HG02610 (cell line): Measurements from ENCODE around the gene NME9.

Experiments
- ATAC-seq: cut with Tn5 transposase; IDR thresholded peaks from one replicate; pipeline ENCODE4 v1.9.1; 2021; ENCODE audit warnings: mild to moderate bottlenecking, moderate library complexity; ENCODE audit not compliant: unreplicated experiment

NME9 gene

GRCh38 chr3:138363322-138363721 lies 33.7 kb upstream of the NME9 start:
- ATAC-seq, result no peak

DNA sequence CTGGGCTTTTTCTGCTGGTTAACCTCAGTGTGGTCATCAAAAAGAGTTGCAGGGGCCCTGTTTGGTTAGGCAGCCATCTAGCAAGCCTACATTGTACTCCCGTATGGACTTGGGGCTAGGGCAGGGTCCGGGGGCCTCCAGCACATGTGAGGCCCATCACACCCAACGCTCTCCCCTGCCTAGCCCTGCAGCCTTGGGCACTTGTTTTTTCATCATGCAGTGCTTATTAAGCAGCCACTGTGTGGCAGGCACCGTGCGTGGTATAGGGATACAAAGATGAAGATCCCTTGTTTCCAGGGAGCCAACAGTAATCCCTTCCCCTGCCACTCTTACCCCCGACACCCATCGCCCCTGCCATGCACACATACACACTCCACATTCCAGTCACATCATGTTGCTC lies 32.9 kb upstream of the NME9 start:
- ATAC-seq, result no peak

DNA sequence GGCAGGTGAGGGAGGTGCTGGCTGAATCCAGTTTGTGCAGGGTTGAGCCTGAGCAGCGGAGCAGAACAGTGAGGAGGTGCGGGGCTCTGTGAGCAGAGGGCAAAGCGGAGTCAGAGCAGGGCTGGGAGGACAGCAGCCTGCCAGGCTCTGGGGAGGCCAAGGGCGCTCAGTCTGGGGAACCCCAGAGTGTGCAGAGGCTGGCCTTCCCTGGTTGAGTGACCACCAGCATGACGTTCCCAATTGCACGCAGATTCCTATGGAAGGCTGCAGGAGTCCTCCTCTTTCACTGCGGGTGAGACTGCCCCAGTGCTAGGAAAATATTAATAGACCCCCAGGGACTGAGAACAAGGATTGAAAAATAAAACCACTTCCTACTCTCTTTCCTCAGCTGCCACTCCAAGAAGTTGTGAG lies 31.9 kb upstream of the NME9 start:
- ATAC-seq, result no peak

GRCh38 chr3:138360869-138361525 lies 31.3 kb upstream of the NME9 start:
- no peak for ATAC-seq

DNA sequence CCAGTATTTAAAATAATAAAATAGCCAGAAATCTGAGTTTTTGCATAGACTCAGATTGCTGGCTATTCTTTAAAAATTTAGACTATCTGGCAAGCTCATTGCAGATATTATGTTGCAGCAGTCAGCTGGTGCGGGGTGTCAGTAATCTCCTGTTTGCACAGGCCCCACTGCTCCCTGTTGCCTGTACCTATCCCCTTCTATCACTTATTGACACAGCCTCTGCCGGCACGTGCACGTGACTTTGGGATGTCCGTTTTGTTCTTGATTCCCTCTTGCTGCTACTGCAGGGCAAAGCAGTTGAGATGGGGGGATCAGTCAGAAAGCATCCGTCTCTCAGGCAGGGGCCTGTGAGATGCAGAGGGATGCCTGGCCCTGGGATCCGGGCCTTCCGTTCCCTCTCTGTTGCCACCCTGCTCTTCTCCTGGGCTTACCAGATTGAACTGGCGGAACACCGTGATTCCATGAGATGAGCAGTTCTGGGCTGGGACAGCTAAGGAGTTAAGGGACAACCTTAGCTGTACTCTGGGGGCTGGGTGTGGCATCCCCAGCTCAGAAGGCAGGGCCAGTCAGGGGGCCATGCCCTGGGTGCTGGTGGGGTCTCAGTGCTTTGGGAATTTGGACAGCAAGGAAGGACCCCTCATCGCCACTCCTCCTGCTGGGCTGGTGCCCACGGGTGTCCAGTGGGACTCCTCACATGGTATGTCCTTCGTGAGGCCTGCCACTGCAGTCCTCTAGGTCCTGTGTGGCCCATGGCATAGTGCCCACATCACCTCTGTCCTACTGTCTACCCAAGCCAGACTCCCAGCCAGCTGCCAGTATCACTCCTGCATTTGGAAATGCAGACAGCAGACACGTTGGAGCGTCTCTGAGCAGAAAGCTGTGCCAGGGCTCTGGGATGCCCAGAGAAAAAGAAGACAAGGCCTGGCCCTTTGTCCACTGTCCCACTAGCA lies 30.5 kb upstream of the NME9 start:
- no peak for ATAC-seq

DNA sequence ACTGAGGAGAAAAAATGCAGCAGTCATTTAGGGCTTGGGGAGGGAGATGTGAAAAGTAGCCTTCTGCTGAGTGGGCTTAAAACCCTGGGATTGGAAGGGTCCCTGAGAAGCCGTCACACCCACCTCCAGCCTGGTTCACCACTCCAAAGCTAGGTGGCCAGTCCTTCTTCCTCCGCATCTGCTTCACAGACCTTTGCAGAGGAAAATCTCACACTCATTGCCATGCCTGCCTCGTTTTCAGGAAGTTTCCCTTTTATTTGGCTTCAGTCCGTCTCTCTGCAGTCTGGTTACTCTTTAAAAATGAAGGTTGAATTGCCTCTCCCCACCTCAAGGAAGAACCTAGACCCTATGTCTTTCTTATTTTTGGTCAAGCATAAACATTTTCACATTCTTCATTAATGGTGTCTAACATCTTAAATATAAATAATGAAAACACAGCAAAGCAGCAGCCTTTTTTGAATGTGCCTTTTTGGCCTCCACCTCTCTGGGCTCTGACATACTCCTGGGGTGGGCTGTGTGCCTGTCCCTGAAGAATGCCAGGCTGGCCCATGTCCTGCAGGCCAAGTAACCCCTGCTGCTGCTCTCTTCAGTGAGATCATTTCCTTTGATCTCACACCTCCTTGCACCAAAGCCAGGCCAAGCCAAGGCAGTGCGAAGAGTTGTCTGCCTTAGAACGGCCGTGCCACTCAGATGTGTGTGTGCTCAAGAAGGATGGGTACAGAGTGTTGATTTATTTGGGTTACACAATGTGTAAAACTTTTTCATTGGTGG lies 29.7 kb upstream of the NME9 start:
- ATAC-seq, result no peak

DNA sequence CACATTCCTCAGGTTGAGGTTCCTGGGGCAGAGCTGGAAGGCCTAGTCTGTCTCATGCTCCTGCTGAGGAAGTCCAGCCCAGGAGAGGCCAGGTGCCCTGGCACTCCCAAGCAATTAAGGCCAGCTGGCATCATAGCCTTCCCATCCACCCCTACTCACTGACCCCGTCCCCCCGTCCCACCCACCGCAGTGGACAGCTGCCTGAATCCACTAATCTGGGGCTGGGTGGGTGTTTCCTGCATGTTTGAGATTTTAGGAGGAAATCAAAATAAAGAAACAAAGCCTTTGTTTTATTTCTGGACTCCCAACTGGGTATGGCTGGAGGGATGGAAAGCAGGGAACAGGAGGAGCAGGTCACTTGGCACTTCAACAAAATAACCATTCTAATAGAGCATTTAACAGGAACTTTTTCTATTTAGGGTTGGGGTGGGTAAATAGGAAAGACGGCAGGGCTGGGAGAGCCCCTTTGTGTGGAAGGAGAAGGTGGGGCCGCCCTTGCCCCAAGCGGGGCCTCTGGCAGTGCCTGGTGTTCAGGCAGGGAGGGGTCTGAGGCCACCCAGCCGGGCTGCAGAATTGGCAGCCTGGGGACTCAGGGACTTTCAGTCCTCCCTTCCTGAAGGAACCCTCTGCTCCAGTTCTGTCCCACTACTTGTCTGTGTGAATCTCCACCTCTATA lies 27.2 kb upstream of the NME9 start:
- ATAC-seq, result no peak

GRCh38 chr3:138355071-138355470 lies 25.4 kb upstream of the NME9 start:
- no peak for ATAC-seq

- no peak for ATAC-seq
These were observed 24.7 kb upstream of the NME9 start for GRCh38 chr3:138354376-138354775.

GRCh38 chr3:138351916-138352550 lies 22.4 kb upstream of the NME9 start:
- ATAC-seq, result no peak

GRCh38 chr3:138351151-138351550 lies 21.5 kb upstream of the NME9 start:
- ATAC-seq, result no peak

DNA sequence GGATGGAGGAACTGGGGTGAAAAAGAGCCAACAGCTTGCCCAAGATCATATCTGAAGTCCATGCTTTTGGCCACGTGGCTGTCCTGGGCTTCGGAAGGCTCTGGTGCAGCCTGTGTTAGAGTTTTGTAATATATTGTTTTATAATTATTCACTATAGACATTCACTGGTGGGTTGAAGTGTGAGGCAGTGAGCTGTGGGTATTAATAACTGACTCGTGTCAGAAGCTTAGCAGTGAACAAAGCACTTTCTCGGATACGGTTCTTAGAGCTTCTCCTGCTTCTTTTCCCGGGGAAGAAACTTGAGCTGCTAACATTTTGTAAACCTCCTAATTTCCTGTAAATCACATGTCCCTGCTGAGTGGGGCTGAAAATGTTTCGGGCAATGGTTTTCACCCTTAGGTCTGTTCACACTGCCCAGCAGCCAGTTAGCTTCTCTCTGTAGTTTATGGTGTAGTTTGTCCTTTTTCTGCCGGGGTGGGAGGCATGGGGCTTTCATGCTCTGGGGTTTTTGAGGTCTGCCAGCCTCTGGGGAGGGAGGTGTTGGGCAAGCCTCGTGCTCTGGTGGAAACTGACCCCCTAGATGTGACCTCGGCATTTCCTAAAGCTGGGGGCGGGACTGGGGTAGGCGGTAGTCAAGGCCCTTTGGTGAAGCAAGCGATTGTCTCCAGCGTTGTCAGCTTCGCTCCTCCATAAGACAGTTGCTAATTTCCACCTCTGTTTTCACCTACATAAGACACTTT lies 20.4 kb upstream of the NME9 start:
- ATAC-seq, result no peak

- no peak for ATAC-seq
These were observed 19.4 kb upstream of the NME9 start for GRCh38 chr3:138348754-138349739.

DNA sequence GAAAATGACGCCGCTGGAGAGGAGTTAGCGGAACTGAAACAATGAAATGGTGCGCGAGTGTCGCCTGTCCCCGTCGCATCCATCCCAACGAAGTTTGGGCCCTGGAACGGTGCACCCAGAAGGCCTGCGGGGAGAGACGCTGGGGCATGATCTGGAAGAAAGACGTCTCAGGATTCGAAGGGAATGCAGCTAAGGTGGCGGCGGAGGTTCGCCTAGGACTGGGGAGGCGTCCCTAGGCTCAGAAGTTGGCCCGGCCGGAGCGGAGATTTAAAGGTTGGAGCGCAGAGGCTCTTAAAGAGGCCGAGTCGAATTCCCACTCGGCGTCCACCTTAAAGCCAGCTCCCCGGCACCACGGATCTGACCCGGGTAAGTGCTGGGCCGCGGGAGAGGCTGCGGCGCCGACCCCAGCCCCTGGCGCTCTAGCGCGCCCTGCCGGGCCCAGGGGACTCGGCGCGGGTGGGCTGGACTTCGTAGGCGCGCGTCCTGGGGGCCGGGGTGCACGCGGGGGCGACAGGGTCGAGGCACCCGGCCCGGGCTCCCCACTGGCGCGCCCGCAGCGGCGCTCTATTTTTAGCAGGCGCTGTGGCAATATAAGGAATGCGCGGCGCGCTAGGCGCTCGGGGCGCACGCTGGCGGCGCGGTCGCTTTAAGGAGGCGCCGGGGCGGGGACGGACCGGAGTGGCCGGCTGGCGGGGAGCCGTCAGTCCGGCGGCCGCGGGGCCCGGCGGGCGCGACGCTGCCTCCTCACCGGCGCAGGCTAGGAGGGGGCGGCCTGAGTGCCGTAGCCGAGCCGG lies 18.5 kb upstream of the NME9 start, which contains the start of gene MRAS:
TSS of gene MRAS (plus strand) at position 620 of the 794 bp plus-strand sequence. CDS start 24,305 bp downstream, outside the sequence.
- ATAC-seq, result no peak

GRCh38 chr3:138344754-138345153 lies 15.1 kb upstream of the NME9 start:
- ATAC-seq, result no peak

DNA sequence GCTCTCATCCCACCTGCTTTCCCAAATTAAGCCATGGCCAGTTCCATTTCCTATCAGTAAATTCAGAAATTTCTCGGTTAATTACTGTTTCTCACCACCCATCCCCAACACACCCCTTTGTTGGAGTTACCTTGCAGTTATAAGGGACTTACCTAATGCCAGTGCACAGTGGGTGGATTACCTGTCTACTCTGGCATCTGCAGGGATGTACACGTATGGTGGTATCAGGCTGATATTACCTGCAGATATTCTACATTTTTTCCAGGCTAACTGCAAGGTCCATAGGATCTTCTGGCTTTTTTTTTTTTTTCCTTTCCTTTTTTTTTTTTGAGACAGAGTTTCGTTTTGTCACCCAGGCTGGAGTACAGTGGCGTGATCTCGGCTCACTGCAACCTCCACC lies 10.9 kb upstream of the NME9 start:
- no peak for ATAC-seq

DNA sequence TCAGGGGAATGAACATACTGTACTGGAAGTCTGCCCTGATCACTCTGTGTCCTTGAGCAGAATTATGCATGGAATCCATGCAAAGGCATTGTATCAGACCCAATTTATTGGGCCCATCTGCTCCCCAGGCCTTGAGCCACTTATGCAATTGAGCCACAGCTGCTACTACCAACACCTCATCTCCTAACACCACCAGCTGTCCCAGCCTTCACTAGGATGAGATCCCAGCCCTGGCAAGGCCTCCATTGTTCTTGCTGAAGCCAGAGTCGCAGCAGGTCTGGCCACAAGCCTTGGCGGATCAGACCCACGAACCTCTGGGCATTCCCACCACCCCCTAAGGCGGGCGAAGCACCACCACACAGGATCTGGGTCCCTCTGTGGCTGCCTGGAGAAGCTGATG lies 9.2 kb upstream of the NME9 start:
- no peak for ATAC-seq

DNA sequence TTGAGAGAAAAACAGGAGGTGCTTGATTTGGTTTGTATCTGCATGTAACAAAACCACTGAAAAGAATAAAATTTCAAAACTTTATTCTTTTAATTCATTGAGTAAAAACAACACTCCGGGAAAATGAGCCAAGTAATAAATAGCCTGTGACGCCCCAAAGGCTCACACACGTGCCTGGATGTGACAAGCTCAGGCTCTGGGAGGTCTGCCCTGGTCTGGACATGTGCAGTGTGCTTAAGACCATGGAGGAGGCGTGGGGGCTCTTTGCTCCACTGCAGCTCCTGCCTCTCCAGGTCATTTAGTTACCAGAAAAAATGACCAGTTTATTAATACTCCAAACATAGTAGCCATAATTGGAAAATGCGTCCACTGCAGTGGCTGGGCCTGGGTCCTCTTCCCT lies 8.6 kb upstream of the NME9 start:
- no peak for ATAC-seq
